Ascending aorta (tissue), 2 donors: ENCODE results near the gene YKT6. TPM values are rescaled to one million over a fixed set of nuclear protein-coding genes. Genes with fewer than 3 reads are reported as not detected.

Source experiments
- DNase-seq, 2 donors: peaks; one replicate each; pipeline ENCODE4 v3.0.0-alpha.2; 2019; ENCODE audit warnings: low spot score in 2 of 2
- H3K27ac ChIP-seq, 2 donors: fragments of 200-600 bp; sonication (generic); one replicate each; pipeline ENCODE4 v1.5.1; 2016 to 2017; ENCODE audit warnings: mild to moderate bottlenecking in 1 of 2
- H3K27me3 ChIP-seq: fragments of 200-600 bp; sonication (generic); one replicate; pipeline ENCODE4 v1.5.1; 2017
- H3K36me3 ChIP-seq, 2 donors: fragments of 200-600 bp; sonication (generic); one replicate each; pipeline ENCODE4 v1.5.1; 2016
- H3K4me1 ChIP-seq, 2 donors: fragments of 200-600 bp; sonication (generic); one replicate each; pipeline ENCODE4 v1.5.1; 2016 to 2017; ENCODE audit warnings: mild to moderate bottlenecking in 1 of 2
- H3K4me3 ChIP-seq, 2 donors: fragments of 200-600 bp; sonication (generic); one replicate each; pipeline ENCODE4 v1.5.1; 2016 to 2017; ENCODE audit warnings: mild to moderate bottlenecking in 1 of 2
- H3K9me3 ChIP-seq, 2 donors: fragments of 200-600 bp; sonication (generic); one replicate each; pipeline ENCODE4 v1.5.1; 2016
- CTCF ChIP-seq, 3 experiments: fragments of 200-600 bp in 2 of 3; fragments of 450-650 bp in 1 of 3; sonication (generic) in 2 of 3; IDR thresholded peaks; one replicate each; pipeline ENCODE4 v1.5.1; 2016 to 2019; ENCODE audit warnings: antibody characterized with exemption in 3 of 3, mild to moderate bottlenecking in 1 of 3, moderate library complexity in 1 of 3
- intact Hi-C: fragments of 100-400 bp; cut with DNase I; formaldehyde crosslinking; loops from one replicate; pipeline ENCODE4 v1.15.1; 2023
- total RNA-seq: library from RNA; depleted of rRNA; stranded (reverse); fragments of >200 nt; gene quantifications from one replicate; pipeline ENCODE4 v1.1.0, GENCODE V29; 2016

The YKT6 gene
- total RNA-seq, 1 donor from 2014 or later: 40.1 TPM

GRCh38 chr7:44223362-44224079 is 22.7 kb downstream of the YKT6 start:
- intact Hi-C loops: no loop called here
- no peak overlapping the region for H3K27ac ChIP-seq
- no peaks in the 10 kb centered on the region for H3K9me3 ChIP-seq
- no peak overlapping the region for H3K4me3 ChIP-seq
- no peaks in the 10 kb centered on the region for H3K27me3 ChIP-seq
- no peaks in the 10 kb centered on the region for H3K4me1 ChIP-seq
- DNase-seq: no peak
- H3K36me3 ChIP-seq: no peaks in the 10 kb centered on the region
- no peak for TF ChIP-seq CTCF (IDR thresholded peaks at IDR 0.05)

- no peak for DNase-seq
- Histone ChIP-seq H3K4me1 (no peaks in the 10 kb centered on the region), H3K9me3 (no peaks in the 10 kb centered on the region), H3K36me3 (no peaks in the 10 kb centered on the region), H3K27me3 (no peaks in the 10 kb centered on the region), H3K4me3 (no peak overlapping the region), H3K27ac (no peak overlapping the region)
- no peak for TF ChIP-seq CTCF (IDR thresholded peaks at IDR 0.05)
- intact Hi-C loops: no loop called here
These were observed 23.5 kb downstream of the YKT6 start for GRCh38 chr7:44224080-44224973.

- no peaks in the 10 kb centered on the region for H3K4me1 ChIP-seq
- no peaks in the 10 kb centered on the region for H3K9me3 ChIP-seq
- H3K27ac ChIP-seq: no peak overlapping the region
- H3K4me3 ChIP-seq: no peak overlapping the region
- H3K36me3 ChIP-seq: no peaks in the 10 kb centered on the region
- no peaks in the 10 kb centered on the region for H3K27me3 ChIP-seq
- peak in 1 of 2 donors; percentile 59 for DNase-seq
- intact Hi-C loops: no loop called here
- no peak for TF ChIP-seq CTCF (IDR thresholded peaks at IDR 0.05)
These were observed 24.3 kb downstream of the YKT6 start for GRCh38 chr7:44224974-44225565.

GRCh38 chr7:44225566-44226395 is 25.0 kb downstream of the YKT6 start:
- H3K4me1 ChIP-seq: no peaks in the 10 kb centered on the region
- no peaks in the 10 kb centered on the region for H3K9me3 ChIP-seq
- H3K4me3 ChIP-seq: no peak overlapping the region
- peak in 1 of 2 donors; percentile 54 for DNase-seq
- intact Hi-C loops: no loop called here
- no peak overlapping the region for H3K27ac ChIP-seq
- H3K27me3 ChIP-seq: no peaks in the 10 kb centered on the region
- no peak for TF ChIP-seq CTCF (IDR thresholded peaks at IDR 0.05)
- no peaks in the 10 kb centered on the region for H3K36me3 ChIP-seq

GRCh38 chr7:44226396-44226753 is 25.6 kb downstream of the YKT6 start:
- no peaks in the 10 kb centered on the region for H3K4me1 ChIP-seq
- H3K4me3 ChIP-seq: no peak overlapping the region
- TF ChIP-seq CTCF (IDR thresholded peaks at IDR 0.05): no peak
- DNase-seq: no peak
- no peaks in the 10 kb centered on the region for H3K9me3 ChIP-seq
- H3K27me3 ChIP-seq: no peaks in the 10 kb centered on the region
- no peaks in the 10 kb centered on the region for H3K36me3 ChIP-seq
- intact Hi-C loops: no loop called here
- no peak overlapping the region for H3K27ac ChIP-seq
